Measurements from ENCODE around the gene BTBD17. TPM values are rescaled to one million over a fixed set of nuclear protein-coding genes. Genes with fewer than 3 reads are reported as not detected.

The BTBD17 gene
- total RNA-seq, 4 donors from 2014 or later: not detected

- no peak for DNase-seq (ENCODE audit: low spot score in 2 of 2)
- TF ChIP-seq EP300 (IDR thresholded peaks at IDR 0.05) (no peak), POLR2AphosphoS5 (IDR thresholded peaks at IDR 0.05) (no peak), CTCF (IDR thresholded peaks at IDR 0.05) (no peak), POLR2A (IDR thresholded peaks at IDR 0.05) (no peak)
- Histone ChIP-seq H3K9me3 (no peaks in the 10 kb centered on the region), H3K4me1 (no peaks in the 10 kb centered on the region), H3K27me3 (peaks cover 10% of the 10 kb centered on the region), H3K4me3 (no peak overlapping the region), H3K36me3 (no peaks in the 10 kb centered on the region), H3K27ac (no peak overlapping the region)
- 78% methylated on average over 14 of the region's 15 CpGs for WGBS
Measured at GRCh38 chr17:74307984-74308773, 53.5 kb downstream of the BTBD17 start.

Other genes starting within 250 kb of the BTBD17 start
- 1,000 to 10,000 TPM in 1 of 4 donors, 100 to 1,000 TPM in 3; 565 to 1,273 (median 679) TPM for gene RPL38, start 158.2 kb downstream of the BTBD17 start, total RNA-seq
- gene TTYH2, start 148.3 kb downstream of the BTBD17 start, total RNA-seq: 10 to 100 TPM in 1 of 4 donors, 1 to 10 TPM in 3; 5.7 to 12.0 (median 8.2) TPM
- not detected for gene DNAI2, start 87.6 kb downstream of the BTBD17 start, total RNA-seq
- gene KIF19, start 35.6 kb downstream of the BTBD17 start, total RNA-seq: 1 to 10 TPM in 2 of 4 donors, under 1 TPM in 2; 0.34 to 1.3 (median 1.0) TPM
- not detected for gene GPR142, start 5.6 kb upstream of the BTBD17 start, total RNA-seq
- 100 to 1,000 TPM in 1 of 4 donors, 10 to 100 TPM in 3; 72.0 to 106 (median 91.5) TPM for gene GPRC5C, start 70.2 kb upstream of the BTBD17 start, total RNA-seq
- 1 to 10 TPM; 1.4 to 6.3 (median 2.9) TPM for gene CD300A, start 104.8 kb upstream of the BTBD17 start, total RNA-seq
- not detected for gene CD300LB, start 169.6 kb upstream of the BTBD17 start, total RNA-seq
- under 1 TPM; 0.31 to 0.80 (median 0.53) TPM for gene CD300C, start 184.2 kb upstream of the BTBD17 start, total RNA-seq
- not detected for gene CD300H, start 205.6 kb upstream of the BTBD17 start, total RNA-seq
- not detected for gene CD300LD, start 230.4 kb upstream of the BTBD17 start, total RNA-seq

All from suprapubic skin (tissue), 4 donors.